Renal cortical epithelial cell (primary cell): ENCODE results near the gene FNDC3B. TPM values are rescaled to one million over a fixed set of nuclear protein-coding genes. Genes with fewer than 3 reads are reported as not detected.

Source experiments
- DNase-seq: peaks from one replicate; pipeline ENCODE4 v3.0.0-alpha.2; 2011; ENCODE audit warnings: low read depth
- total RNA-seq: library from RNA; depleted of rRNA; stranded (reverse); fragments of >200 nt; gene quantifications from 2 replicates; pipeline ENCODE4 v1.2.3, GENCODE V29; 2014

Gene FNDC3B
- total RNA-seq, 1 donor from 2014 or later = 220 TPM

GRCh38 chr3:172210355-172210754 lies 171.0 kb downstream of the FNDC3B start:
- no peak for DNase-seq

DNA sequence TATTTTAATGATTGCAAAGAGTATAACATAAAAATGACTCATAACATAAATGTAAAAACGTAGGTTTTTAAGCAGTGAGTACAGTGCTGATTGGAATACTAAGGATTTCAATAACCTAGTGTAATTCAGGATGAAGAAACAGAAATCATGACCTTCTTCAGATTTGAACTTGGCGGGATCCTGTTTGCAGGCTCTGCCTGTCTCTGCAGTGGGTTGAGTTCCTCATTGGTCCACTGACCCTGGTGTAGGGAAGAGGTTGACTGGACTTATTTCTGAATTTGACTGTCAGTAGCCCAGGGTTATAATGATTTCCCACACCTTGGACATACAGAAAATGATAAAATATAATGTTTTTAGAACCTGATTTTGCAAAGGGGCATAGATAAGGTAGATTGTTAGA lies 171.7 kb downstream of the FNDC3B start:
- DNase-seq = no peak

- DNase-seq = peak; percentile 43
Observed at GRCh38 chr3:172213200-172213599, 173.8 kb downstream of the FNDC3B start.

DNA sequence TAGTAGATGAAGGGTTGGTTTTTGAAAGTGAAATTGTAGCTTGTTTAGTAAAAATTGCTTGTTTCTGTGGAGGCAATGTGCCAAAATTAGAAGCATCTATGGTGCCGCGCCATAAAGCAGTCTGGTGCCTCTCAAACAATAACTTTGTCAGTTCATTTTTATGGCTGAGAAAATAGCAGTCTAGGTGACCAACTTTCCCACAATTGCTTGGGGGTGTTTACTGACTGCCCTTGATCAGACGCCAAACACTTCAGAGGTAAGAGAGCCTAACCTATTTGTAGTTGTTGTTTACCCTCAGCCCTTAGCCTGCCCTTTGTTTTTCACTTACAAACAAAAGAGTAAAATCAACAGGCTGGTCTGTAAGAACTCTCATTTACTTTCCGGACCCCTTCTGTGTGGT lies 174.5 kb downstream of the FNDC3B start:
- DNase-seq = peak; percentile 80

DNA sequence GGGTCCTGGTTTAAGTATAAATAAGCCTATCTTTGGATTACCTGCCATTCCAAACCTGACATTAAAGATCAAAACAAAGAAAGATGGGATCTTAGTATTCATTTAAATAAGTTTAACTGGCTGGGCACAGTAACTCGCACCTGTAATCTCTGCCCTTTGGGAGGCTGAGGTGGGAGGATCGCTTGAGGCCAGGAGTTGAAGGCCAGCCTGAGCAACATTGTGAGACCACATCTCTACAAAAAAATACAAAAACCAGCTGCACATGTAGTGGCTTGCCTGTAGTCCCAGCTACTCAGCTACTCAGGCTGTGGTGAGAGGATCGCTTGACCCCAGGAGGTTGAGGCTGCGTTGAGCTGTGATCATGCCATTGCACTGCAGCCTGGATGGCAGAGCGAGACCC lies 176.9 kb downstream of the FNDC3B start:
- no peak for DNase-seq

DNA sequence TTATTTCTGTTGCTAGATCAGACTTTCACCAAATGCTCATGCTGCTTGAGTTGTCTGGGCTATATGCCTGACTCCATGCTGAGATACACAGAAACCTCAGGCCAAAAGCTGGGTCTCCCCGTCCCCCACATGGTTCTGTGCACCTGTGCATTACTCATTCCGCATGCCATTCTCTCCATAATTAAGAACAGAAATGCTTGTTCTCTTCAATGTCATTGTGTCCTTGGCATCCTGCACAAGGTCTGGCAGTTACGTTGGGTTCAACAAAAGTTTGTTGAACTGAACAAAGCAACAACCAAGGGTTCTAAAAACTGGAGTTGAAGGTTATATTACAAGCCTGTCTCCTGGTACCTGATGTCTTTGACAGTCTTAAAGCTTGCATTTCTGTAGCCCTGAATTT lies 177.5 kb downstream of the FNDC3B start:
- DNase-seq = no peak

- DNase-seq = peak; percentile 59
Observed at GRCh38 chr3:172217877-172218276, 178.5 kb downstream of the FNDC3B start.

- no peak for DNase-seq
Observed at GRCh38 chr3:172218350-172219323, 179.3 kb downstream of the FNDC3B start.

- no peak for DNase-seq
Observed at GRCh38 chr3:172219750-172220149, 180.4 kb downstream of the FNDC3B start.

GRCh38 chr3:172221547-172221946 lies 182.2 kb downstream of the FNDC3B start:
- DNase-seq = peak; percentile 82

DNA sequence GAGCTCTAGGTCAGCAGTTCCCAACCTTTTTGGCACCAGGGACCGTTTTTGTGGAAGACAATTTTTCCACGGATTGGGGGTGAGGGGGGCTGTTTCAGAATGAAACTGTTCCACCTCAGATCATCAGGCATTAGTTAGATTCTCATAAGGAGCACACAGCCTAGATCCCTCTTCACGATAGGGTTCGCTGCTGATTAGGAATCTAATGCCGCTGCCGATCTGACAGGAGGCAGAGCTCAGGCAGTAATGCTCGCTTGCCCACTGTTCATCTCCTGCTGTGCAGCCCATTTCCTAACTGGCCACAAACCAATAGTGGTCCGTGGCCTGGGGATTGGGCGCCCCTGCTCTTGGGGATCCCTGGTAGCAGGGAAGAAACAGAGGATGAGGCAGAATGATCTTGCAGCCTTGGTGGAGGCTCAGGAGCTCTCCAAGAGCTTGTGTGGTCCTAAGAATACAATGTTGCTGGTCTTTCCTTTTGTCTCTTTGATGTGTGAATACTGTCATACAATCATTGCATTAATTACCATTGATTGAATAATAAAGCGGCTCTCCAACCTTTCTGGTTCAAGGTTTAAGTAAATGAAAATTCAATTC lies 183.2 kb downstream of the FNDC3B start:
- DNase-seq = no peak

DNA sequence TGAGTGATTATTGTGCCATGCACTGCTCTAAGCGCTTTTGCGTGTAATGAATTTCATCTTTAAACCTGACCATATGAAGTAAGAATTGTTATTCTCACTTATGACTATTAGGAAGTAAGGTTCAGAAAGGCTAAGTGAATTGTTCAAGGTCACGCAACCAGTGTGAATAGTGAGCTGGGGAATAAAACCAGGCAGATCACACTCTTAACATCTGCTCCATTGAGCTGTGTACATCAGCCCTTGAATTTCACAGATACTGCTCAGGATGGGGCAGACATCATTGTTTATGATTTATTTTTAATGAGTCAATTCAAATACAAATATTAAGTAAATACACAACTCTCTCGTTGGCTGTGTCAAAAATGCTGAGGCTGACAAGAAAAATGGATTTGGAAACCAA lies 184.5 kb downstream of the FNDC3B start:
- DNase-seq = no peak

DNA sequence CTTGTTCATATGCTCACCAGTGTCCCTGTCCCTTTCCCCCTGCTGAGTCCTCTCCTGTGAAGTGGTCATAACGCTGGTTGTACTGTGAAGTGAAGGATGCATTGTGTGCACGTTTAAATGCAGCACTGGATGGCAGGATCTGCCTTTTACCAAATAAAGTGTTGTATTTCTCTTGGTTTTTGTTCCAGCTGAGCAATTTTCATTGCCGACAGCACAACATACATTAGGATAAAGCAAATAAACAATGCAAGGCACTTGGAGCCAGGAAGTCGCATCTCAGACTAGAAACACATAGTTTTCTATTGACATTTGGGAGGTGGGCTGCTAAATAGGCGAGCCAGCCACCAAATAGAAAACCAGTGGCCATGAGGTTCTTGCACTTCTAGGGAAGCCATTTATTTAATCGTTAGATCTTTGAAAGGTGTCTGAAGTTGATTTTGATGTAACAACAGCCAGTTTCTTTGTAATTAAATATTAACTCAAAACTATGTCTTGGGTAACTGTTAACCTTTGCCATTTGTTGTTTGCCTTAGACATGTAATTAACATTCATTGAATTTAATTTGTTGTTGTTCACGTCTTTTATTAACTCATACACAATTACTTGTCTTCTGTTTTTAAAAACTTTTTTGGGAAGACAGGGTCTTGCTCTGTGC lies 185.3 kb downstream of the FNDC3B start:
- peak; percentile 78 for DNase-seq

DNA sequence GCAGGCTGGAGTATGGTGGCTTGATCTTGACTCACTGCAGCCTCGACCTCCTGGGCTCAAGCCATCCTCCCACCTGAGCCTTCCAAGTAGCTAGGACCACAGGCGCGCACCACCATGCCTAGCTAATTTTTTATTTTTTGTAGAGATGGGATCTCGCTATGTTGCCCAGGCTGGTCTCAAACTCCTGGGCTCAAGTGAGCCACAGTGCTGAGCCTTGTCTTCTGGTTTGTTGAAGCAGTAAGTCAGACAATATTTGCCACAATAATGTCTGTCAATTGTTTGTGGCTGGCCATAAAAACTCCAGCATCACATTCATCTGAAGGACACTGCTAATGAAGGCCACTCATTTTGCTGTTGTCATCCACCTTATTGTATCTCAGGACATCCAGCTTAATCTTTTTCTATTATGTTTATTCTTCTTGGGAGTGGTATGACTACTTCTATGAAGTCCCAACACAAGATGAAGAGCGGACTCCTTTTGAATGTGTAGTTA lies 185.9 kb downstream of the FNDC3B start:
- DNase-seq = no peak

DNA sequence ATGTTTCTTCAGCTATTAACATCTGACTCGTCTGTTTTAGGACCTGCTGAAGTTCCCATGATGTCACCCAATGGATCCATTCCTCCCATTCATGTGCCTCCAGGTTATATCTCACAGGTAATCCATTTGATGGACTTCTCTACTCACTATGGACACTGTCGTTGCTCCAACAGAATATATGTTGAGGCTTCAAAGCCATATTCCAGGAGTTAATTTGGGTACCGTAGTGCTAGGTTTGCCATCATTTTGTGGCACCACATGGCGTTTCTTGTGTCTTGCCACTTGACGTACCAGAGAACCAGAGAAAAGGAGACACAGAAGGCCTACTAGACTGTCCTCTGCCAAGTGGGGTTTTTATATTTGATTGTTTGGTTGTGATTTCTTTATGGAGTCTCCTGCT lies 187.5 kb downstream of the FNDC3B start:
- DNase-seq = no peak

DNA sequence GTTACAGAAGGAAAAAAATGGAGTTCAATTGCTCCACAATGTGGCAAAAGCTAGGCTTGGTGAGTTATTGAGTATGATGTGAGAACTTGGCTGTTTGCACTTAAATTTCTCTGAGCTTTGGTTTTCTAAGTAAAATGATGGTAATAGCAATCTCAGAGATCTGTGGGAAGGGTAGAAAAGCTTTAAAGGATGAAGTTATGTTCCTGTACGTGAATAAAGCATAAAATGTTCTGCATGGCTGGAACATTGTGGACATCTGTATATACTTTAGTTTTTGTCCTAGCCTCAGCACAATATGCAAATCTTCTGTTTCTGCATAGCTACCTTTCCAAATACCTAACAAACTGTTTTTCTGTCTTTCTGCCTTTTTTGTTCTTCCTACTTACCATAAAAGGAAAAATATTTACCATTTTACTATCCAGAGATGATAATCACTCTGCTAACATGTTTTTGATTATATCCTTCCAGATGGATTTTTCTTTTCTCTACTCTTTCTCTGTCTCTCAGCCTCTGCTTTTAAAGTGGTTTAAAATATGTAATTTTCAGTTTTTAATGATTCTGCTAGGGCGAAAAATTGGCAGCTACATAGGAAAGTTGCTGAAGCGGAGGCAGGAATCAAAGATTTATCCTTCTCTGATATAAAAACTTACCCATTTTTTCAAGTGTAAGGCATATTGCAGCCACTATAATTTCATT lies 188.1 kb downstream of the FNDC3B start:
- no peak for DNase-seq

GRCh38 chr3:172228036-172228415 lies 188.6 kb downstream of the FNDC3B start:
- no peak for DNase-seq

GRCh38 chr3:172229462-172229861 lies 190.1 kb downstream of the FNDC3B start:
- DNase-seq = no peak

GRCh38 chr3:172231318-172231901 lies 192.0 kb downstream of the FNDC3B start:
- no peak for DNase-seq

GRCh38 chr3:172232579-172233212 lies 193.3 kb downstream of the FNDC3B start:
- no peak for DNase-seq
